ENCODE data around the gene COX7A2L. TPM values are rescaled to one million over a fixed set of nuclear protein-coding genes. Genes with fewer than 3 reads are reported as not detected.

Gene COX7A2L
- total RNA-seq, 1 experiment from 2014 or later = 132 TPM

- no peak overlapping the region for H3K27ac ChIP-seq (ENCODE audit: low read length)
- intact Hi-C loops (cut with micrococcal nuclease; ENCODE audit: unreplicated experiment) = loop anchor here (5.0 to 10.0 kb wide), 2 partner anchors 232 to 464 kb away; no protein-coding TSS in a partner anchor
- no peak for DNase-seq (ENCODE audit: low read depth, low spot score)
- H3K36me3 ChIP-seq (ENCODE audit: control insufficient read depth, insufficient read depth, low read length) = peaks cover 26% of the 10 kb centered on the region
- no peak overlapping the region for H3K4me3 ChIP-seq (ENCODE audit: low read depth in 2 of 2, low read length in 2 of 2)
- POLR2A ChIA-PET = no interaction called here
- TF ChIP-seq TCF7L2 (IDR thresholded peaks at IDR 0.05; ENCODE audit: low read depth, low read length) (no peak), REST (IDR thresholded peaks at IDR 0.05; ENCODE audit: insufficient read depth in 1 of 2, low read depth in 2 of 2, low read length in 1 of 2) (no peak), POLR2AphosphoS5 (IDR thresholded peaks at IDR 0.05; ENCODE audit: low read depth, low read length) (no peak), CTCF (IDR thresholded peaks at IDR 0.05) (no peak), SIN3A (IDR thresholded peaks at IDR 0.05; ENCODE audit: borderline replicate concordance, insufficient read depth, low read depth, low read length) (no peak)
- no peak for ATAC-seq
- H3K9me3 ChIP-seq (ENCODE audit: control insufficient read depth, insufficient read depth, low read depth, low read length) = no peaks in the 10 kb centered on the region
- BruUV-seq (replicated peaks) = no TSS peak
- peaks cover 8% of the 10 kb centered on the region for H3K4me1 ChIP-seq (ENCODE audit: control insufficient read depth, insufficient read depth, low read length)
- in situ Hi-C loops (cut with HindIII; ENCODE audit: low pct_unique_long_range_greater_than_20kb, low sequenced_read_pairs) = no loop called here
- CTCF ChIA-PET = interaction anchor here (0.6 to 0.9 kb wide), 3 partner anchors 13 to 235 kb away, joined by 3 to 4 read pairs (median 3); no protein-coding TSS in a partner anchor
- H3K27me3 ChIP-seq (ENCODE audit: control insufficient read depth, insufficient read depth, low read length) = no peaks in the 10 kb centered on the region
These were observed 32.1 kb downstream of the COX7A2L start for GRCh38 chr2:42328923-42329322.

GRCh38 chr2:42328148-42328833 is 32.7 kb downstream of the COX7A2L start:
- H3K27me3 ChIP-seq (ENCODE audit: control insufficient read depth, insufficient read depth, low read length) = no peaks in the 10 kb centered on the region
- ChIA-PET POLR2A (no interaction called here), CTCF (interaction anchor here (0.6 to 0.9 kb wide), 3 partner anchors 14 to 234 kb away, joined by 3 to 4 read pairs (median 3); no protein-coding TSS in a partner anchor)
- no peaks in the 10 kb centered on the region for H3K9me3 ChIP-seq (ENCODE audit: control insufficient read depth, insufficient read depth, low read depth, low read length)
- no peak for TF ChIP-seq REST (IDR thresholded peaks at IDR 0.05; ENCODE audit: insufficient read depth in 1 of 2, low read depth in 2 of 2, low read length in 1 of 2)
- peak; percentile 46; the same call in 1 of the 2 replicates for TF ChIP-seq CTCF (IDR thresholded peaks at IDR 0.05)
- TF ChIP-seq SIN3A (IDR thresholded peaks at IDR 0.05; ENCODE audit: borderline replicate concordance, insufficient read depth, low read depth, low read length) = no peak
- no peak for TF ChIP-seq TCF7L2 (IDR thresholded peaks at IDR 0.05; ENCODE audit: low read depth, low read length)
- DNase-seq (ENCODE audit: low read depth, low spot score) (no peak), ATAC-seq (no peak)
- no peak overlapping the region for H3K4me3 ChIP-seq (ENCODE audit: low read depth in 2 of 2, low read length in 2 of 2)
- in situ Hi-C loops (cut with HindIII; ENCODE audit: low pct_unique_long_range_greater_than_20kb, low sequenced_read_pairs) (no loop called here), intact Hi-C loops (cut with micrococcal nuclease; ENCODE audit: unreplicated experiment) (loop anchor here (5.0 to 10.0 kb wide), 2 partner anchors 231 to 463 kb away; no protein-coding TSS in a partner anchor)
- peaks cover 26% of the 10 kb centered on the region for H3K36me3 ChIP-seq (ENCODE audit: control insufficient read depth, insufficient read depth, low read length)
- BruUV-seq (replicated peaks) = no TSS peak
- peaks cover 8% of the 10 kb centered on the region for H3K4me1 ChIP-seq (ENCODE audit: control insufficient read depth, insufficient read depth, low read length)
- H3K27ac ChIP-seq (ENCODE audit: low read length) = no peak overlapping the region

Measured in Panc1 (cell line).